ENCODE results near the gene AGMO. TPM values are rescaled to one million over a fixed set of nuclear protein-coding genes. Genes with fewer than 3 reads are reported as not detected.

Gene AGMO
- total and polyA plus RNA-seq, 2 of the 8 experiments (the other 6 are each of a cell fraction or from before 2014, with no cell fraction given): 0.22 to 0.45 TPM

GRCh38 chr7:15402436-15403136, 159.2 kb downstream of the AGMO start (continued):
- TF ChIP-seq MAX (IDR thresholded peaks at IDR 0.05) (no peak), ATF3 (IDR thresholded peaks at IDR 0.05; ENCODE audit: insufficient read depth, low read depth, low read length) (no peak)
